Measurements from ENCODE around the gene DIP2C. TPM values are rescaled to one million over a fixed set of nuclear protein-coding genes. Genes with fewer than 3 reads are reported as not detected.

The DIP2C gene
- total RNA-seq, 2 donors from 2014 or later: 12.3 to 41.8 TPM

- WGBS: 92% methylated on average over 46 of the region's 46 CpGs
- H3K9me3 ChIP-seq: no peaks in the 10 kb centered on the region
- no peak overlapping the region for H3K4me3 ChIP-seq
- peaks cover 5% of the 10 kb centered on the region for H3K4me1 ChIP-seq (replicated peaks)
- DNase-seq (ENCODE audit: low spot score): no peak
- intact Hi-C loops (cut with DNase I): no loop called here
- H3K27ac ChIP-seq: no peak overlapping the region
- H3K36me3 ChIP-seq: no peaks in the 10 kb centered on the region
- no peaks in the 10 kb centered on the region for H3K27me3 ChIP-seq (replicated peaks; ENCODE audit: insufficient read depth)
- TF ChIP-seq POLR2AphosphoS5 (IDR thresholded peaks at IDR 0.05): no peak
- TF ChIP-seq POLR2A (IDR thresholded peaks at IDR 0.05): no peak
- TF ChIP-seq CTCF (IDR thresholded peaks at IDR 0.05): no peak
These were observed 62.2 kb downstream of the DIP2C start for GRCh38 chr10:627032-627992.

- TF ChIP-seq POLR2A (IDR thresholded peaks at IDR 0.05): no peak
- TF ChIP-seq CTCF (IDR thresholded peaks at IDR 0.05): no peak
- no peak for TF ChIP-seq POLR2AphosphoS5 (IDR thresholded peaks at IDR 0.05)
- Histone ChIP-seq H3K4me3 (no peak overlapping the region), H3K27ac (peak overlapping the region; percentile 66 to 70), H3K9me3 (no peaks in the 10 kb centered on the region), H3K36me3 (no peaks in the 10 kb centered on the region), H3K27me3 (replicated peaks; ENCODE audit: insufficient read depth) (no peaks in the 10 kb centered on the region), H3K4me1 (replicated peaks) (peaks cover 5% of the 10 kb centered on the region)
- intact Hi-C loops (cut with DNase I): no loop called here
- DNase-seq (ENCODE audit: low spot score): no peak
- WGBS: 89% methylated on average over 21 of the region's 21 CpGs
These were observed 63.4 kb downstream of the DIP2C start for GRCh38 chr10:625751-626711.

GRCh38 chr10:625333-625696 lies 64.2 kb downstream of the DIP2C start:
- peak overlapping the region; percentile 66 to 70 for H3K27ac ChIP-seq
- intact Hi-C loops (cut with DNase I): no loop called here
- no peaks in the 10 kb centered on the region for H3K27me3 ChIP-seq (replicated peaks; ENCODE audit: insufficient read depth)
- H3K36me3 ChIP-seq: no peaks in the 10 kb centered on the region
- DNase-seq (ENCODE audit: low spot score): no peak
- H3K4me3 ChIP-seq: no peak overlapping the region
- H3K9me3 ChIP-seq: no peaks in the 10 kb centered on the region
- 63% methylated on average over 17 of the region's 17 CpGs for WGBS
- peaks cover 5% of the 10 kb centered on the region for H3K4me1 ChIP-seq (replicated peaks)
- no peak for TF ChIP-seq POLR2AphosphoS5 (IDR thresholded peaks at IDR 0.05)
- TF ChIP-seq CTCF (IDR thresholded peaks at IDR 0.05): no peak
- TF ChIP-seq POLR2A (IDR thresholded peaks at IDR 0.05): no peak

- WGBS: 36% methylated on average over 35 of the region's 35 CpGs
- Histone ChIP-seq H3K9me3 (no peaks in the 10 kb centered on the region), H3K4me1 (replicated peaks) (peaks cover 5% of the 10 kb centered on the region), H3K27me3 (replicated peaks; ENCODE audit: insufficient read depth) (no peaks in the 10 kb centered on the region), H3K36me3 (no peaks in the 10 kb centered on the region), H3K27ac (peak overlapping the region; percentile 66 to 70), H3K4me3 (no peak overlapping the region)
- no peak for TF ChIP-seq CTCF (IDR thresholded peaks at IDR 0.05)
- no peak for TF ChIP-seq POLR2A (IDR thresholded peaks at IDR 0.05)
- TF ChIP-seq POLR2AphosphoS5 (IDR thresholded peaks at IDR 0.05): peak; percentile 56
- DNase-seq (ENCODE audit: low spot score): peak; percentile 46
- intact Hi-C loops (cut with DNase I): no loop called here
These were observed 64.7 kb downstream of the DIP2C start for GRCh38 chr10:624605-625332.

All from prostate gland (tissue), 2 donors.